H9 (cell line): ENCODE results near the gene ADARB2. TPM values are rescaled to one million over a fixed set of nuclear protein-coding genes. Genes with fewer than 3 reads are reported as not detected.
A peak's percentile ranks its signal among the peaks of the same experiment; 100 is the strongest.

Experiments used
- DNase-seq: peaks from one replicate; pipeline ENCODE4 v3.0.0-alpha.2; 2017
- H2AFZ ChIP-seq: one replicate; pipeline ENCODE4 v1.6.1; 2013; ENCODE audit warnings: mild to moderate bottlenecking, low read length, control low read depth, moderate library complexity
- H2AK5ac ChIP-seq: 2 replicates; pipeline ENCODE4 v1.6.1; 2013; ENCODE audit warnings: low read length, control low read depth, mixed read lengths; ENCODE audit not compliant: insufficient read length
- H2BK120ac ChIP-seq: one replicate; pipeline ENCODE4 v1.6.1; 2013; ENCODE audit warnings: low read depth, mild to moderate bottlenecking, low read length, control low read depth, inconsistent platforms; ENCODE audit not compliant: poor library complexity, severe bottlenecking
- H2BK12ac ChIP-seq: 2 replicates; pipeline ENCODE4 v1.6.1; 2013; ENCODE audit warnings: low read length, control low read depth, mixed read lengths, low read depth; ENCODE audit not compliant: insufficient read length
- H2BK15ac ChIP-seq: 2 replicates; pipeline ENCODE4 v1.6.1; 2013; ENCODE audit warnings: low read depth, low read length, control low read depth
- H2BK20ac ChIP-seq: one replicate; pipeline ENCODE4 v1.6.1; 2013; ENCODE audit warnings: low read depth, mild to moderate bottlenecking, low read length, control low read depth, inconsistent platforms; ENCODE audit not compliant: poor library complexity, severe bottlenecking
- H2BK5ac ChIP-seq: 2 replicates; pipeline ENCODE4 v1.6.1; 2013; ENCODE audit warnings: low read length, control low read depth, mixed read lengths; ENCODE audit not compliant: insufficient read length
- H3K14ac ChIP-seq: 2 replicates; pipeline ENCODE4 v1.6.1; 2013; ENCODE audit warnings: low read length, control low read depth; ENCODE audit not compliant: insufficient read depth
- H3K18ac ChIP-seq: 2 replicates; pipeline ENCODE4 v1.6.1; 2013; ENCODE audit warnings: low read depth, mild to moderate bottlenecking, mixed read lengths, low read length, control low read depth; ENCODE audit not compliant: insufficient read length
- H3K23ac ChIP-seq: 2 replicates; pipeline ENCODE4 v1.6.1; 2013; ENCODE audit warnings: low read length, control low read depth, mixed read lengths, low read depth; ENCODE audit not compliant: insufficient read length
- H3K23me2 ChIP-seq: 2 replicates; pipeline ENCODE4 v1.6.1; 2013; ENCODE audit warnings: low read depth, mild to moderate bottlenecking, mixed read lengths, low read length, control low read depth; ENCODE audit not compliant: insufficient read length, poor library complexity, severe bottlenecking
- H3K27ac ChIP-seq: 2 replicates; pipeline ENCODE4 v1.5.1; 2013; ENCODE audit warnings: low read length, control low read depth, mixed read lengths, low read depth; ENCODE audit not compliant: insufficient read length
- H3K27me3 ChIP-seq: 2 replicates; pipeline ENCODE4 v1.6.1; 2013; ENCODE audit warnings: low read length, control low read depth, inconsistent platforms; ENCODE audit not compliant: insufficient read depth
- H3K4ac ChIP-seq: 2 replicates; pipeline ENCODE4 v1.6.1; 2013; ENCODE audit warnings: low read depth, mild to moderate bottlenecking, control low read depth, inconsistent platforms, low read length, moderate library complexity
- H3K4me1 ChIP-seq: 2 replicates; pipeline ENCODE4 v1.6.1; 2013; ENCODE audit warnings: low read length, control low read depth, inconsistent platforms; ENCODE audit not compliant: insufficient read depth
- H3K4me2 ChIP-seq: 2 replicates; pipeline ENCODE4 v1.6.1; 2013; ENCODE audit warnings: low read length, control low read depth, mixed read lengths; ENCODE audit not compliant: insufficient read length, insufficient read depth
- H3K56ac ChIP-seq: 2 replicates; pipeline ENCODE4 v1.6.1; 2013; ENCODE audit warnings: low read depth, mild to moderate bottlenecking, mixed read lengths, low read length, control low read depth; ENCODE audit not compliant: insufficient read length
- H3K79me1 ChIP-seq: 2 replicates; pipeline ENCODE4 v1.6.1; 2013; ENCODE audit warnings: low read depth, mild to moderate bottlenecking, moderate library complexity, low read length, control low read depth, inconsistent platforms; ENCODE audit not compliant: insufficient read depth, poor library complexity, severe bottlenecking
- H3K79me2 ChIP-seq: 2 replicates; pipeline ENCODE4 v1.6.1; 2013; ENCODE audit warnings: low read length, control low read depth, inconsistent platforms; ENCODE audit not compliant: insufficient read depth
- H3K9ac ChIP-seq: 2 replicates; pipeline ENCODE4 v1.6.1; 2013; ENCODE audit warnings: low read length, control low read depth, mixed read lengths; ENCODE audit not compliant: insufficient read length; ENCODE audit errors: extremely low read depth
- H3K9me3 ChIP-seq: one replicate; pipeline ENCODE4 v1.6.1; 2013; ENCODE audit warnings: low read depth, low read length, inconsistent platforms; ENCODE audit not compliant: control insufficient read depth
- H3T11ph ChIP-seq: one replicate; pipeline ENCODE4 v1.6.1; 2013; ENCODE audit warnings: mild to moderate bottlenecking, low read length, control low read depth, inconsistent platforms
- H4K20me1 ChIP-seq: one replicate; pipeline ENCODE4 v1.6.1; 2013; ENCODE audit not compliant: control insufficient read depth, insufficient read length, insufficient read depth
- H4K5ac ChIP-seq: 2 replicates; pipeline ENCODE4 v1.6.1; 2013; ENCODE audit warnings: low read depth, mild to moderate bottlenecking, mixed read lengths, low read length, control low read depth; ENCODE audit not compliant: insufficient read length
- H4K8ac ChIP-seq: replicated peaks from 2 replicates; pipeline ENCODE4 v1.6.1; 2013; ENCODE audit warnings: low read length, control low read depth, mixed read lengths, low read depth; ENCODE audit not compliant: insufficient read length
- H4K91ac ChIP-seq: 2 replicates; pipeline ENCODE4 v1.6.1; 2013; ENCODE audit warnings: low read depth, mild to moderate bottlenecking, moderate library complexity, mixed read lengths, low read length, control low read depth; ENCODE audit not compliant: insufficient read length
- H3K27ac Mint-ChIP-seq, 3 experiments: 2 replicates in 2 of 3; 3 replicates in 1 of 3; pipeline ENCODE4 v1.8.0; 2020 to 2021; ENCODE audit warnings: mixed read lengths in 3 of 3, mild to moderate bottlenecking in 1 of 3, moderate library complexity in 1 of 3
- H3K27me3 Mint-ChIP-seq: 2 replicates; pipeline ENCODE4 v1.8.0; 2021; ENCODE audit warnings: low read depth, mild to moderate bottlenecking, moderate library complexity, mixed read lengths
- H3K36me3 Mint-ChIP-seq, 3 experiments: 2 replicates in 2 of 3; 3 replicates in 1 of 3; pipeline ENCODE4 v1.8.0; 2020 to 2021; ENCODE audit warnings: low read depth in 3 of 3, mixed read lengths in 3 of 3; ENCODE audit not compliant: insufficient read depth in 1 of 3
- H3K4me1 Mint-ChIP-seq, 2 experiments: 2 replicates each; pipeline ENCODE4 v1.8.0; 2020; ENCODE audit warnings: mixed read lengths in 2 of 2
- H3K4me3 Mint-ChIP-seq, 2 experiments: 2 replicates in 1 of 2; 3 replicates in 1 of 2; pipeline ENCODE4 v1.8.0; 2020 to 2021; ENCODE audit warnings: mild to moderate bottlenecking in 2 of 2, mixed read lengths in 2 of 2, moderate library complexity in 1 of 2
- H3K9me3 Mint-ChIP-seq, 2 experiments: 2 replicates in 1 of 2; 3 replicates in 1 of 2; pipeline ENCODE4 v1.8.0; 2020; ENCODE audit warnings: mild to moderate bottlenecking in 2 of 2, mixed read lengths in 2 of 2, moderate library complexity in 1 of 2
- WGBS: extraction: QIAGEN DNeasy Blood & Tissue Kit; methylation state at CpG from one replicate; pipeline ENCODE4 v1.1.7; 2013; ENCODE audit warnings: missing lambda C conversion rate, low lambda C conversion rate, mixed read lengths; ENCODE audit not compliant: insufficient read length; ENCODE audit errors: extremely low coverage; 5-methylcytosine and 5-hydroxymethylcytosine counted together
- total RNA-seq: library from RNA; stranded (reverse); gene quantifications from 2 replicates; pipeline ENCODE4 v1.2.1, GENCODE V29; 2021
- TF ChIP-seq, protein P1 (sequence below): fragments of 200-600 bp; sonication (generic); conservative IDR thresholded peaks from 3 replicates; pipeline ENCODE4 v1.8.0; 2021; ENCODE audit warnings: antibody characterized with exemption, mild to moderate bottlenecking

ADARB2 gene
- total RNA-seq, 1 experiment from 2014 or later: 0.87 TPM

DNA sequence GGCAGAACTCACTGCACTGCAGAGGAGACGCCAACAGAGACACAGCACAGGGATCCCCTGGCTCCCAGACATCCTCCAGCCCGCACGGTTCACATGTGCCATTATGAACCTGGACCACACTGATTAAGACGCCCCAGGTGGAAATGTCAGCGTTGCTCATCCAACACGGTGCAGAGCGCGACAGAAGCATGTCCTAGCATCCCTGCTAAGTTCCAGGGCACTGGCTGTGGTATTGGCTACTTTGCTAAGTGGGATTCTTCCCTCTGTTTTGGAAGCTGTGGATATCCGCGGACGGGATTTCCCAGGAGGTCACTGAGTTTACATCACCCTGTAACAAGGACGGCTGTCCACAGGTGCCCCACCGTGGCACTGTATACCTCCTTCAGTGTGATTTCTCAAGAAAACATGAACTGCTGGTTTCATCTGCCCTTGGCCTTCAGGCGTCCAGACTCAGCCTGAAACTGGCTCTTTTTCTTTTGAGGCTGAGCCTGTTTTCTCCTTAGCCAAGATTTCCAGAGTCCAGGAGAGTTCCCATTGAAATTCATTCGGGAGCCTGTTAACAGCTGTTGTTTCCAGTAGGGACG lies 357.1 kb downstream of the ADARB2 start:
- Histone ChIP-seq H2BK12ac (no peak overlapping the region), H3K4me1 (peaks cover 3% of the 10 kb centered on the region; the same call in 1 of the 2 replicates), H3T11ph (no peak overlapping the region), H2BK5ac (no peak overlapping the region), H3K23me2 (no peaks in the 10 kb centered on the region), H3K27me3 (peaks cover 3% of the 10 kb centered on the region; the same call in 1 of the 2 replicates), H3K14ac (no peak overlapping the region), H2AK5ac (no peak overlapping the region), H3K79me2 (no peaks in the 10 kb centered on the region; the same call in 1 of the 2 replicates), H4K91ac (no peak overlapping the region), H3K18ac (no peak overlapping the region), H4K20me1 (no peaks in the 10 kb centered on the region), H3K4me2 (peak overlapping the region; percentile 4), H2BK120ac (no peak overlapping the region), H3K9ac (no peak overlapping the region), H3K4ac (no peak overlapping the region), H3K9me3 (no peaks in the 10 kb centered on the region), H2BK15ac (no peak overlapping the region), H3K23ac (no peak overlapping the region), H3K27ac (no peak overlapping the region), H4K5ac (no peak overlapping the region), H4K8ac (no peak overlapping the region), H2BK20ac (no peak overlapping the region), H3K56ac (no peak overlapping the region), H2AFZ (no peak overlapping the region), H3K79me1 (no peaks in the 10 kb centered on the region)
- peak; percentile 45 for DNase-seq
- Mint-ChIP-seq H3K9me3 (peaks cover 2 to 4% of the 10 kb centered on the region in 2 experiments; a peak in 3 of 5 replicates), H3K4me3 (peak overlapping the region in 1 of 2 experiments; percentile 61; a peak in 2 of 5 replicates), H3K27me3 (peaks cover 2% of the 10 kb centered on the region; the same call in 1 of the 2 replicates), H3K36me3 (peaks cover 0 to 2% (median under 1%) of the 10 kb centered on the region in 3 experiments; a peak in 3 of 7 replicates), H3K27ac (peak overlapping the region in 2 of 3 experiments; percentile 11 to 84; a peak in 2 of 7 replicates), H3K4me1 (peaks cover 43 to 47% of the 10 kb centered on the region in 2 experiments)
- TF ChIP-seq, protein P1, sequence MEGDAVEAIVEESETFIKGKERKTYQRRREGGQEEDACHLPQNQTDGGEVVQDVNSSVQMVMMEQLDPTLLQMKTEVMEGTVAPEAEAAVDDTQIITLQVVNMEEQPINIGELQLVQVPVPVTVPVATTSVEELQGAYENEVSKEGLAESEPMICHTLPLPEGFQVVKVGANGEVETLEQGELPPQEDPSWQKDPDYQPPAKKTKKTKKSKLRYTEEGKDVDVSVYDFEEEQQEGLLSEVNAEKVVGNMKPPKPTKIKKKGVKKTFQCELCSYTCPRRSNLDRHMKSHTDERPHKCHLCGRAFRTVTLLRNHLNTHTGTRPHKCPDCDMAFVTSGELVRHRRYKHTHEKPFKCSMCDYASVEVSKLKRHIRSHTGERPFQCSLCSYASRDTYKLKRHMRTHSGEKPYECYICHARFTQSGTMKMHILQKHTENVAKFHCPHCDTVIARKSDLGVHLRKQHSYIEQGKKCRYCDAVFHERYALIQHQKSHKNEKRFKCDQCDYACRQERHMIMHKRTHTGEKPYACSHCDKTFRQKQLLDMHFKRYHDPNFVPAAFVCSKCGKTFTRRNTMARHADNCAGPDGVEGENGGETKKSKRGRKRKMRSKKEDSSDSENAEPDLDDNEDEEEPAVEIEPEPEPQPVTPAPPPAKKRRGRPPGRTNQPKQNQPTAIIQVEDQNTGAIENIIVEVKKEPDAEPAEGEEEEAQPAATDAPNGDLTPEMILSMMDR: no peak
- WGBS: no CpG with 5 or more reads among the region's 16 CpGs
